HEK293T (cell line): Measurements from ENCODE around the gene LITAFD.
"Not testable (repeated sequence)": the region's sequence is repeated elsewhere in the genome, so short reads cannot be mapped to it uniquely, and the experiment has no call there.

Experiments used
- BHLHE40 ChIP-seq: fragments of 450-650 bp; IDR thresholded peaks from 2 replicates; pipeline ENCODE4 v1.6.1; 2016; ENCODE audit warnings: mild to moderate bottlenecking, moderate library complexity, borderline replicate concordance
- L3MBTL2 ChIP-seq: fragments of 450-650 bp; conservative IDR thresholded peaks from 2 replicates; pipeline ENCODE4 v1.6.1; 2016; ENCODE audit warnings: mild to moderate bottlenecking
- NFRKB ChIP-seq: fragments of 450-650 bp; IDR thresholded peaks from 2 replicates; pipeline ENCODE4 v1.6.1; 2016; ENCODE audit warnings: mild to moderate bottlenecking, moderate library complexity
- PKNOX1 ChIP-seq: fragments of 450-650 bp; IDR thresholded peaks from 2 replicates; pipeline ENCODE4 v1.6.1; 2016
- SP1 ChIP-seq: fragments of 450-650 bp; IDR thresholded peaks from 2 replicates; pipeline ENCODE4 v1.6.1; 2017
- TARDBP ChIP-seq: fragments of 450-650 bp; IDR thresholded peaks from 2 replicates; pipeline ENCODE4 v1.6.1; 2016
- ZNF384 ChIP-seq: fragments of 450-650 bp; IDR thresholded peaks from 2 replicates; pipeline ENCODE4 v1.6.1; 2016

GRCh38 chr16:8869988-8870241, 12.2 kb upstream of the LITAFD start:
- TF ChIP-seq L3MBTL2, NFRKB, ZNF384, BHLHE40, TARDBP, PKNOX1, SP1: not testable (repeated sequence)
